Fibroblast of the conjunctiva (primary cell): ENCODE data around the gene IRAK2.
"Not testable (repeated sequence)": the region's sequence is repeated elsewhere in the genome, so short reads cannot be mapped to it uniquely, and the experiment has no call there.

Source experiments
- DNase-seq: peaks from one replicate; pipeline ENCODE4 v3.0.0-alpha.2; 2010; ENCODE audit warnings: low read depth

IRAK2 gene

GRCh38 chr3:10253731-10254130, 89.0 kb downstream of the IRAK2 start:
- DNase-seq, result no peak

GRCh38 chr3:10255835-10256234, 91.1 kb downstream of the IRAK2 start:
- DNase-seq, result no peak

GRCh38 chr3:10259036-10259435, 94.3 kb downstream of the IRAK2 start:
- no peak for DNase-seq

GRCh38 chr3:10259798-10260197, 95.1 kb downstream of the IRAK2 start:
- DNase-seq, result no peak

GRCh38 chr3:10260211-10260701, 95.5 kb downstream of the IRAK2 start:
- DNase-seq, result no peak

- DNase-seq, result no peak
Measured at GRCh38 chr3:10262027-10262426, 97.3 kb downstream of the IRAK2 start.

GRCh38 chr3:10263646-10264363, 99.1 kb downstream of the IRAK2 start:
- DNase-seq, result peak; percentile 21

GRCh38 chr3:10265833-10266232, 101.1 kb downstream of the IRAK2 start:
- DNase-seq, result no peak

- not testable (repeated sequence) for DNase-seq
Measured at GRCh38 chr3:10266936-10267335, 102.2 kb downstream of the IRAK2 start.

GRCh38 chr3:10268116-10268515, 103.4 kb downstream of the IRAK2 start:
- no peak for DNase-seq

- no peak for DNase-seq
Measured at GRCh38 chr3:10268930-10269329, 104.2 kb downstream of the IRAK2 start.

- DNase-seq, result no peak
Measured at GRCh38 chr3:10269443-10269842, 104.7 kb downstream of the IRAK2 start.

GRCh38 chr3:10272476-10272875, 107.8 kb downstream of the IRAK2 start:
- not testable (repeated sequence) for DNase-seq

GRCh38 chr3:10272977-10273376, 108.3 kb downstream of the IRAK2 start:
- no peak for DNase-seq

GRCh38 chr3:10273702-10274305, 109.1 kb downstream of the IRAK2 start:
- no peak for DNase-seq

- DNase-seq, result no peak
Measured at GRCh38 chr3:10274601-10275000, 109.9 kb downstream of the IRAK2 start.

GRCh38 chr3:10277115-10277625, 112.5 kb downstream of the IRAK2 start:
- DNase-seq, result no peak

GRCh38 chr3:10278501-10278900, 113.8 kb downstream of the IRAK2 start:
- DNase-seq, result no peak

GRCh38 chr3:10279384-10280176, 114.9 kb downstream of the IRAK2 start:
- DNase-seq, result no peak

- DNase-seq, result no peak
Measured at GRCh38 chr3:10280177-10280529, 115.4 kb downstream of the IRAK2 start.

GRCh38 chr3:10280571-10280970, 115.9 kb downstream of the IRAK2 start:
- no peak for DNase-seq

GRCh38 chr3:10281951-10282350, 117.2 kb downstream of the IRAK2 start:
- peak; percentile 34 for DNase-seq

- no peak for DNase-seq
Measured at GRCh38 chr3:10283638-10284037, 118.9 kb downstream of the IRAK2 start.
